Heart left ventricle (tissue), 13 donors: ENCODE results near the gene RPP38.
A peak's percentile ranks its signal among the peaks of the same experiment; 100 is the strongest.

Source experiments
- CTCF ChIP-seq, 12 donors: fragments of 200-600 bp; sonication (generic) in 4 of 12; IDR thresholded peaks; one replicate each; pipeline versions ENCODE4 v1.5.0 to v1.8.0; 2018 to 2022; ENCODE audit warnings: antibody characterized with exemption in 12 of 12, mild to moderate bottlenecking in 5 of 12
- POLR2A ChIP-seq, 2 donors: fragments of 450-650 bp; IDR thresholded peaks; one replicate each; pipeline ENCODE4 v1.6.1; 2017; ENCODE audit warnings: antibody characterized with exemption in 2 of 2, mild to moderate bottlenecking in 2 of 2, moderate library complexity in 2 of 2
- donor health status: ischemic (EF 13 %, LVEDD 7.1; RV severe dilation, severe dysfunction).
- donor health status: DM: no; HTN: yes; CAD: no.
- donor health status: DM: no; HTN: no; CAD: no.
- donor health status: ischemic (EF 25% LVEDD 6.9; RV normal size, moderate dysfunction).
- donor health status: ischemic (EF 25% LVEDD 5.7; RV mildly dilated, moderate dysfunction).
- donor health status: ischemic (EF 35%, LVEDD 5.7; RV mildly dilated, moderate dysfunction).
- donor health status: nonischemic (EF 11% LVEDD 7.7; RV severe dilation, severe dysfunction).
- donor health status: DM: yes; HTN: yes; CAD: no.
- donor health status: PGD.
- donor health status: ischemic (EF 29% LVEDD 5.4; RV normal size, mild dysfunction).
- donor health status: nonischemic (EF 23%, LVEDD 6.1; RV moderate dilation, normal function).

- TF ChIP-seq CTCF (IDR thresholded peaks at IDR 0.05) (peak in 1 of 12 donors; percentile 3), POLR2A (IDR thresholded peaks at IDR 0.05) (peak in 1 of 2 donors; percentile 78)
Observed at GRCh38 chr10:15097011-15097812, at the start of gene RPP38.
